GM21526 (cell line): ENCODE data around the gene RASGEF1C.

Experiments
- ATAC-seq: cut with Tn5 transposase; IDR thresholded peaks from one replicate; pipeline ENCODE4 v1.9.1; 2021; ENCODE audit warnings: moderate library complexity; ENCODE audit not compliant: unreplicated experiment, low FRiP score

The RASGEF1C gene

DNA sequence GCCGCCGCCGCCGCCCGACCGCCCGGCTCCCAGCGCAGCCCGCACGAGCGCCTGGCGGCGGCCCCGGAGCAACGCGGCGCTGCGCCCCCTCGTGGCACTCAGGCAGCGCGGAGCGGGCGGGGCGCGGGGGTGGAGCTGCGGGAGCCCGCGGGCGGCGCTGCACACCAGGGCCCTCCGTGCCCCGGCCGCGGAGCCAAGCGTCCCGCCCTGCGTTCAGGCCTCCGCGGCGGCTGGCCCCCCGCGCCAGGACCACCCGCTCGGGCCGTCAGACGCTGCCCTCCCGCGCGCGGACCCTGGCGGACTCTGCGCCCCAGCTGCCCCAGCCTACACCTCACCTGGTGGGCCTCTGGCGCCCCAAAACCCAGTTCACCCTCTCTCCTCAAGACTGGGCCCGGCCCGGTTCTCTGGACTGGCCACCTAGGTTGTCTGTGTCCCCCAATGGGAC is at the start of gene RASGEF1C:
TSS of gene RASGEF1C (minus strand) at position 75 of the 445 bp plus-strand sequence. CDS start 71,159 bp downstream, outside the sequence.
- ATAC-seq: no peak

DNA sequence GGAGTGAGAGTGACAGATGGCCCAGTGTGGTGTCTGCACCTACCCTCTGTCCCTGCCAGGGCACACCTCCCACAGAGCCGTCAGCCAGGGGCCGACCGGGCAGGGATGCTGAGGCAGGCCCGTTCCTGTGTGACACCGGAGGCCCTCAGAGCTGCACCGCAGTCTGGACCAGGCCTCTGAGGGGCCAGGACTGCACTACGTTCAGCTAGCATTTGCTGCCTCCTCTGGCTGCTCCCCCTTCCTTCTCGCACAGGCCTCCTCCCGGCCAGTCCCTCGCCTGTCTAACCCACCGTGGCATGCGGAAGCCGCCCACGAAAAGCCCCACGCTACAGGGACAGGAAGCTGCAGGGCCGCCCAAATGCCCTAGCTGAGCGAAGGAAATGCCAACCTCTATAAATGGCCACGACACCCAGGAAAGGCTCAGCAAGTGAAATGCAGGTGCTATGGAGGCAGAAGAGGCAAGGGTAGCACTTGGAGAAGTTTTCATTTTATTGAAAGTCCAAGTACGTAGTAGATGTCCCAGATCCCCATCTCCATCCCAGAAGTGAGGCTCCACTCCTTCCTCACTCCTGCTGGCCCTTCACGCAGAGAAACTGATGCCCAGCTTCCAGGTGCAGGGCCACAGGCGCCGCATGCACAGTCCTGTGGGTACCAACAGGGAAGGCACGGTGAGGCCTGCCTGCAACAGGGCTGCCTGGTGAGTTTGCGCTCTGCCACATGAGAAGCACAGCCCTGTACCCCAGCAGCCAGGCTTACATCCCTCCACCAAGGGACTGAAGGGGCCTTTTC is 44.2 kb upstream of the RASGEF1C start:
- ATAC-seq: no peak

DNA sequence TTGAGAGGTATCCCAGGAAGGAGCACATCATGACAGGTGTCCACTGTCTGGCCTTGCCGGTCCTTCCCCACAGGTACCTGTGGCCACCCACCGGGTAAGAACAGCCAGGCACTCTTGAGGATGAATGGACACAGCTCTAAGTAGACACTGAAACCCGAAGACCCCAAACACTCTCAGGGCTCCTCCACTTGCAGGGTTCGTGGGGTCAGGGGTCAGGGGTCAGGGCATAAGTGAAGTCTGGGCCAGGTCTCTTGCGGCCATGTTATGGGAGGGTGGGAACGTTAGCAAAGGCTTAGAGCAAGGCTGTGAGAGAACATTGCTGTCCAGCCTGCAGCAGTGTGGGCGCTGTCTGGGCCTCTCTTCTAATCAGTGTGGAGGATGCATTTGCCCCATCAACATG is 42.9 kb upstream of the RASGEF1C start:
- no peak for ATAC-seq

GRCh38 chr5:180251141-180251540 is 42.1 kb upstream of the RASGEF1C start:
- no peak for ATAC-seq

GRCh38 chr5:180250329-180250728 is 41.3 kb upstream of the RASGEF1C start:
- no peak for ATAC-seq

DNA sequence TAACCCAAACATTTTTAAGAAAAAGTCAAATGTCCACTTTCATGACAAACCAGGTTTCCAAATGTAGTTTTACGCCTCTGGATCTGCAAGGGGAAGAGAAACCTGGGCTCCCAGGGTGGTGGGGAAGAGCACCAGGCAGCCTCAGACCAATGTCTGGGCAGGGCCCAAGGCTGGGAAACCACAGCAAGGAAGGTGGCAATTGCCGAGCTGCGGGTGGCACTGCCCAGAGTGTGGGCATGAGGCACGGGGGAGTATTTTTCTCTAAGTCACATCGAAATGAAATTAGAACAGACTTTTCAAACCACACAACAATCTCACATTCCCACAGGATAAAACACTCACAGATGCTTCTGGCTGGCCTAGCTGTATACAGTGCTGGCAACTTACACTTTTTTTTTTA is 32.6 kb upstream of the RASGEF1C start:
- no peak for ATAC-seq

- no peak for ATAC-seq
Measured at GRCh38 chr5:180238631-180239030, 29.6 kb upstream of the RASGEF1C start.

DNA sequence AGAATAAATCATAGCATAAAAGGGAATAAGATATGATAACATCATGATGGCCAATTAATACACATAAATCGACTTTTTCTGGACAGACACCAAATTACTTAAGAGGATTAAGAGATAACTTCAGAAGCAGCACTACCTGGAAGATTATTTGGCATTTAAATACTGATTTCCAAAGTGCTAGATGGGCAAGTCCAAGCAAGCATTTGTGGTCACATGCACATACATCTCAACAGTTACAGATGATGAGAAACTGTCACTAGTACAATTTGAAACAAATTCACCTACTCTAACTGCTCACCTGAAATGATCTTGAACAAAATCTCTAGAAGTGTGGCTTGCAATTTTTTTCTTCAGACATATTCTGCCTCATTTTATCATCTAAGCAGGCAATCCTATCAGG is 26.8 kb upstream of the RASGEF1C start:
- ATAC-seq: no peak

- no peak for ATAC-seq
Measured at GRCh38 chr5:180235077-180235476, 26.1 kb upstream of the RASGEF1C start.

DNA sequence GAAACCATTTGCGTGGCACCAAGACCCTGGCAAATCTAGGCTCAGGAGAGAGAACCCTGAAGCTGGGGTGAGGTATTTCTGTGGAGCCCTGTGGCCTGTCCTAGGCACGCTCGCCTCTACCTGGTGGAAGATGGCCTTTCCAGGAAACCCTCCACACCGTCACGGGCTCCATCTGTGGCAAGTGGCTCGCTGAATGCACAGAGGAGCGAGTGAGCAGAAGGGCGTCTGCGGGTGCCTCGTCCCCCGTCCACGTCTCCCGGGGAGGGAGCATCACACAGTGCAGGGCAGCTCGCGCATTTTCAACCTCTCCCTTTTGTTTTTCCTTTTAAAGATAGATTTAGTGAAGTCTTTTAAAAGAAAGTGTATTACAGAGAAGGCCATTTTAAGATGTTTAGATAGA is 25.3 kb upstream of the RASGEF1C start:
- no peak for ATAC-seq

- no peak for ATAC-seq
Measured at GRCh38 chr5:180233729-180234128, 24.7 kb upstream of the RASGEF1C start.

- ATAC-seq: no peak
Measured at GRCh38 chr5:180230017-180230416, 21.0 kb upstream of the RASGEF1C start.

DNA sequence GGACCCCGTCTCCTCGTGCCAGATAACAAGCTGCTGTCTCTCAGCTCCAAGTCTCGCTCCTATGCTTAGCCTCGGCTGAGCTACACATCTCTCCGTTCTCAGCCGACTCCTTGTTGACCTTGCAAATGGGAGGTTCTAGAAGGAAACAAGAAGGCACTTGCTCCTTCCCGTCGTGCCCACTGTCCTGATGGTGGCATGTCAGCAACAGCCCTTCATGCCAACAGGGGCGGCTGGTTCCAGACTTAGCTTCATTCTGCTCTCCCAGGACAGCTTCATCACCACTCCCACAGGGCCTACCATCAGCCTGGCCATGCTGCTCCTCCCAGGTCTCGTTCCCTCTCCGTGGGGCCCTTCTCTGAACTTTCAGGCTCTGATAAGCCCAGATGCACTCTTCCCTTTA is 13.0 kb upstream of the RASGEF1C start:
- ATAC-seq: no peak

- ATAC-seq: no peak
Measured at GRCh38 chr5:180217797-180218196, 8.8 kb upstream of the RASGEF1C start.

GRCh38 chr5:180216646-180217171 is 7.7 kb upstream of the RASGEF1C start:
- no peak for ATAC-seq

DNA sequence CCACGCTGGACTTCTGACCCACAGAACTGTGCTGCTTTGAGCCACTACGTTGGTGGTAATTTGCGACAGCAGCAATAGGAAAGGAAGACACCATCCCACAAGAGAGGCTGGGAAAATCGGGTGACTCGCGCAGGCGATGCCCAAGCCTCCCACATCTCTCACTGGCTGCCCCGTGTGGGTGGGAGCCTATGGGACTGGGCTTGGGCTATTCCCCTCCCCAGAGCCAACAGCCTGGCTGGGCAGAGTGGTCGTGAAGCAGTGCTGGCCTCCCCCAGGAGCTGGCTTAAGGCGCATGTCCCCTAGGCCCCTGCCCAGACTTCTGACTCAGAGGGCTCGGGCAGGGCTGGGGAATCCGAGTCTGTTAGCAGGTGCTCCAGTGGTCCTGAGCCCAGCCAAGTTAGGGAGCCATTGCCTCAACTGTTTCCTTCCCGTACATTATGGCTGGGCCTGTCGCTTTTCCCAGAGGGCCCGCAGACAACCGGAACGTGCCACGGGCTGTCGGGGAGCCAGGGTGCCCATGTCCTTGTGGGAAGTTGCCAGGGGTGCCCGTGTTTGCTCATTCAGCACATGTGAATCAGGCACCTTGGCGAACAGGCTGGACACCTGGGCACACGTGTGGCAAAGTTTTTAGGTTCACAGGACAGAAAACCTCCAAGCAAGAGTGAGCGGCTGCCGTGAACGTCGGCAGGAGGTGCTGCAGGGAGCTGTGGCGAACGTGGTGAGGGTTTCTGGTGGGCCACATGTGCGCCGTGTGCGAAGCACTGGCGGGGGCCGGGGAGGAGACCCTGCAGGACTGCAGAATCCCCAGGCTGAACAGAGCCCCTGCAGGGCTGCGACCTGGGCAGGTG is 7.0 kb upstream of the RASGEF1C start:
- ATAC-seq: no peak

DNA sequence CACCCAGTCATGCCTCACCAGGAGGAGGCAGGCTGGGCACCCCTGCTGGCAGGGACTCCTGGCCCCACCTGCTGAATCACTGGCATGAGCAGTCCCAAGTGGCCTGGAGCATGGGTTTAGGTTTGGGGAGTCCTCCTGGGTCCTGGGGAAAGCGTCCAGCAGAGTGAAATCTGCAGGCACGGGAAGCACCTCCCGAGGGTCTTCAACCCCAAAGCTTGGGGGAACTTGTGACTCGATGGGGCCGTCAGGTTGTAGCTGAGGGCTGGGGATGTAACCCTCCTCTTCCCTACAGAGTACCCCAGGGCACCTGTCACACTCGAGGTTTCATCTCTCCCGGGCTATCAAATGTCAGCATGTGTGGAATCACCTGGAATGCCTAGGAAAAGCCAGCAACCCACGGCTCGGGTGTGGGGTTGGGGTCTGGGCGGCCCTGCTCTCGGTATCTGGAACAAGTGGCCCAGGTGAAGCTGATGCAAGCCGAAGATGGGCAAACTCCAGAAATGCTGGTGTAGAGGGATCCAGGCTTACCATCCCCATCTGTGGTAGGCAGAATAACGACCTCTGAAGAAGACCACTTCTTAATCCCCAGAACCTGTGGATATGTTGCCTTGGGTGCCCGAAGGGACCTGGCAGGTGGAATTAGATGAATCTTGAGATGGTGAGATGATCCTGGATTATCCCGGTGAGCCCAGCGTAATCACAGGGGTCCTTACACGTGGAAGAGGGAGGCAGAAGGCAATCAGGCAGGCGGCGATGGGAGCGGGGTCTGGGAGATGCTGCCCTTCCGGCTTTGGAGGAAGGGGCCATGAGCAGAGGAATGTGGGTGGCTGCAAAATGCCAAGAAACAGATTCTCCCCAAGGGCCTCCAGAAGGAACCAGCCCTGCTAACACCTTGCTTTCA is 6.1 kb upstream of the RASGEF1C start:
- ATAC-seq: no peak

- no peak for ATAC-seq
Measured at GRCh38 chr5:180213657-180214207, 4.7 kb upstream of the RASGEF1C start.

- ATAC-seq: no peak
Measured at GRCh38 chr5:180213256-180213600, 4.2 kb upstream of the RASGEF1C start.
